HepG2 (cell line): ENCODE results near the gene NENF. TPM values are rescaled to one million over a fixed set of nuclear protein-coding genes. Genes with fewer than 3 reads are reported as not detected.
A peak's percentile ranks its signal among the peaks of the same experiment; 100 is the strongest.

Experiments
- ATF5 ChIP-seq: sonication (generic); formaldehyde crosslinking; IDR thresholded peaks from 2 replicates; pipeline ENCODE4 v1.4.0; 2020; ENCODE audit warnings: mild to moderate bottlenecking, low read depth, missing genetic modification reagents
- ETV6 ChIP-seq: sonication (generic); formaldehyde crosslinking; conservative IDR thresholded peaks from 2 replicates; pipeline ENCODE4 v1.4.0; 2020; ENCODE audit warnings: missing genetic modification reagents
- HOXD1 ChIP-seq: sonication (generic); formaldehyde crosslinking; IDR thresholded peaks from 2 replicates; pipeline ENCODE4 v1.5.0; 2020; ENCODE audit warnings: missing genetic modification reagents
- RNF219 ChIP-seq: sonication (generic); formaldehyde crosslinking; IDR thresholded peaks from 2 replicates; pipeline ENCODE4 v1.5.0; 2020; ENCODE audit warnings: mild to moderate bottlenecking, missing genetic modification reagents
- SAFB2 ChIP-seq: sonication (generic); formaldehyde crosslinking; IDR thresholded peaks from 2 replicates; pipeline ENCODE4 v1.5.1; 2020; ENCODE audit warnings: missing genetic modification reagents, low read depth, mild to moderate bottlenecking, borderline replicate concordance
- SRSF4 ChIP-seq: fragments of 200-400 bp; formaldehyde crosslinking; IDR thresholded peaks from one replicate; pipeline ENCODE4 v1.6.1; 2018; ENCODE audit warnings: mild to moderate bottlenecking, low read depth, low read length, moderate library complexity; ENCODE audit not compliant: poor library complexity, severe bottlenecking
- THAP11 ChIP-seq: IDR thresholded peaks from 2 replicates; pipeline ENCODE4 v1.6.1; 2016; ENCODE audit warnings: missing biosample characterization, missing genetic modification reagents
- TOPORS ChIP-seq: sonication (generic); formaldehyde crosslinking; IDR thresholded peaks from 2 replicates; pipeline ENCODE4 v1.8.0; 2023; ENCODE audit warnings: mild to moderate bottlenecking, missing genetic modification reagents
- TP53 ChIP-seq: sonication (generic); formaldehyde crosslinking; conservative IDR thresholded peaks from 2 replicates; pipeline ENCODE4 v1.4.0; 2020; ENCODE audit warnings: missing genetic modification reagents
- UBTF ChIP-seq: sonication (generic); formaldehyde crosslinking; IDR thresholded peaks from 2 replicates; pipeline ENCODE4 v1.4.0; 2020; ENCODE audit warnings: mild to moderate bottlenecking, missing genetic modification reagents
- YEATS2 ChIP-seq: sonication (generic); formaldehyde crosslinking; IDR thresholded peaks from 2 replicates; pipeline ENCODE4 v1.4.0; 2020; ENCODE audit warnings: missing genetic modification reagents, borderline replicate concordance
- ZBTB46 ChIP-seq: sonication (generic); formaldehyde crosslinking; IDR thresholded peaks from 2 replicates; pipeline ENCODE4 v1.4.0; 2020; ENCODE audit warnings: mild to moderate bottlenecking, missing genetic modification reagents, borderline replicate concordance
- ZNF124 ChIP-seq: sonication (generic); formaldehyde crosslinking; IDR thresholded peaks from 2 replicates; pipeline ENCODE4 v1.4.0; 2020; ENCODE audit warnings: missing genetic modification reagents
- ZNF138 ChIP-seq: sonication (generic); formaldehyde crosslinking; IDR thresholded peaks from 2 replicates; pipeline ENCODE4 v1.5.0; 2020; ENCODE audit warnings: mild to moderate bottlenecking, low read depth, missing genetic modification reagents
- ZNF180 ChIP-seq: sonication (generic); formaldehyde crosslinking; IDR thresholded peaks from 2 replicates; pipeline ENCODE4 v1.4.0; 2020; ENCODE audit warnings: low read depth, missing genetic modification reagents, borderline replicate concordance
- ZNF333 ChIP-seq: sonication (generic); formaldehyde crosslinking; IDR thresholded peaks from 2 replicates; pipeline ENCODE4 v1.4.0; 2020; ENCODE audit warnings: mild to moderate bottlenecking, missing genetic modification reagents, borderline replicate concordance
- ZNF33A ChIP-seq: sonication (generic); formaldehyde crosslinking; IDR thresholded peaks from 2 replicates; pipeline ENCODE4 v1.5.1; 2020; ENCODE audit warnings: missing genetic modification reagents, mild to moderate bottlenecking, moderate library complexity, borderline replicate concordance
- ZNF44 ChIP-seq: sonication (generic); formaldehyde crosslinking; IDR thresholded peaks from 2 replicates; pipeline ENCODE4 v1.5.1; 2020; ENCODE audit warnings: mild to moderate bottlenecking, missing genetic modification reagents
- ZNF777 ChIP-seq: sonication (generic); formaldehyde crosslinking; IDR thresholded peaks from 2 replicates; pipeline ENCODE4 v1.4.0; 2020; ENCODE audit warnings: missing genetic modification reagents
- ZSCAN12 ChIP-seq: sonication (generic); formaldehyde crosslinking; IDR thresholded peaks from 2 replicates; pipeline ENCODE4 v1.9.0; 2021; ENCODE audit warnings: mild to moderate bottlenecking, missing genetic modification reagents
- polyA plus RNA-seq, 8 experiments: library from polyadenylated mRNA; depleted of rRNA in 3 of 8; stranded (reverse) in 7 of 8; unstranded in 1 of 8; fragments of >200 nt; fragmentation: Illumina TruSeq in 4 of 8; extraction: Trizol in 4 of 8; gene quantifications; 2 replicates each; pipeline versions ENCODE4 v1.2.1 to v1.2.3, GENCODE V29; 2011 to 2016; ENCODE audit warnings: low read depth in 4 of 8, missing spikeins in 1 of 8, mixed read lengths in 1 of 8; ENCODE audit not compliant: insufficient read depth in 1 of 8
- total RNA-seq, 5 experiments: library from RNA; depleted of rRNA; stranded (reverse); fragments of >200 nt; fragmentation: Illumina TruSeq; extraction: Trizol; gene quantifications; 2 replicates each; pipeline ENCODE4 v1.2.3, GENCODE V29; 2016; ENCODE audit warnings: low read depth in 1 of 5
- TF ChIP-seq, protein P1 (sequence below): sonication (generic); formaldehyde crosslinking; IDR thresholded peaks from 2 replicates; pipeline ENCODE4 v1.9.0; 2021; ENCODE audit warnings: missing genetic modification reagents, mild to moderate bottlenecking, borderline replicate concordance

NENF gene
- total and polyA plus RNA-seq, 2 of the 13 experiments (the other 11 are each of a cell fraction or from before 2014, with no cell fraction given) = 31.7 to 40.4 TPM

DNA sequence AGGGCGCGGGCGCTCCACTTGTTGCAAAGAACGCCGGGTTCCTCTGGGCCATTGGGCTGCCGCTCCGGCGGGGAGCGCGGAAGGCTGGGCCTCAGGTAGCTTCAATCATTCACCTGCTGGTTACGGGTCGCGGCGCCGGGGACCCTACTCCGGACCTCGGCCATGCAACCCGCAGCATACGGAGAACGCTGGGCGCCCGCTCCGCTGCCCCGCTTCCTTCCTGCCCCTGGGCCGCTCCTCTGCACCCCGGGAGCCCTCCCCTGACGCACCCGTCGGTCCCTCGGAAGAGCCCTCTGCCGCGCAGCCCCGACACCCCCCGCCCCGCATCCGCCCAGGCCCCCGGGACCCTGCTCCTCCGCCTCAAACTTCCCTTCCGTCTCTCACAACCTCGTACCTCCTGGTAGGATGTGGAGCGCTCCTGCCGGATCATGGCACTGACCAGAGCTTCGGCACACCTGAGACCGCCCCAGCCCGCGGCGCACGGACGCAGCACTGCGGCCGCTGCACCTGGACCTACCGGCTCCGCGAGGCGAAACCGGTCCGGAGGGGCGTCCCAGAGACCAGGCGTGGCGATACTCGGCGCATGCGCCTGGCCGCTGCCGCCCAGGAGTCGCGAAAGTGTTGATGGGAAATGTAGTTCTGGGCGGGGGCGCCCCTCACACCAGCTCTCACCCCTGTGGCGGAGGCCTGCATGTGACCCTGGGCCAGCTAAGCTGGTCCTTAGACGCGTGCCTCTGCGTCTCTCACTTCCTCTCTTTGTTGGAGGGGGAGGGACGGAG lies 18.2 kb upstream of the NENF start, which contains the start of gene PACC1 (continued):
- no peak for TF ChIP-seq SRSF4
- no peak for TF ChIP-seq RNF219 (CRISPR knock-in tag)
- TF ChIP-seq ETV6 (CRISPR knock-in tag) = no peak
- no peak for TF ChIP-seq SAFB2 (CRISPR knock-in tag)
- TF ChIP-seq ZNF33A (CRISPR knock-in tag) = no peak
- no peak for TF ChIP-seq ZBTB46
- no peak for TF ChIP-seq ZNF124 (CRISPR knock-in tag)
- TF ChIP-seq ATF5 = no peak; the same call in 1 of the 2 replicates
- TF ChIP-seq YEATS2 (CRISPR knock-in tag) = peak; percentile 25; the same call in 1 of the 2 replicates
- TF ChIP-seq UBTF (CRISPR knock-in tag) = peak; percentile 92
- TF ChIP-seq ZNF44 (CRISPR knock-in tag) = no peak
- no peak for TF ChIP-seq ZSCAN12 (CRISPR knock-in tag)
- TF ChIP-seq, protein P1, sequence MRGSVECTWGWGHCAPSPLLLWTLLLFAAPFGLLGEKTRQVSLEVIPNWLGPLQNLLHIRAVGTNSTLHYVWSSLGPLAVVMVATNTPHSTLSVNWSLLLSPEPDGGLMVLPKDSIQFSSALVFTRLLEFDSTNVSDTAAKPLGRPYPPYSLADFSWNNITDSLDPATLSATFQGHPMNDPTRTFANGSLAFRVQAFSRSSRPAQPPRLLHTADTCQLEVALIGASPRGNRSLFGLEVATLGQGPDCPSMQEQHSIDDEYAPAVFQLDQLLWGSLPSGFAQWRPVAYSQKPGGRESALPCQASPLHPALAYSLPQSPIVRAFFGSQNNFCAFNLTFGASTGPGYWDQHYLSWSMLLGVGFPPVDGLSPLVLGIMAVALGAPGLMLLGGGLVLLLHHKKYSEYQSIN = no peak
- TF ChIP-seq TOPORS (CRISPR knock-in tag) = no peak
- no peak for TF ChIP-seq HOXD1 (CRISPR knock-in tag)
- peak; percentile 99 for TF ChIP-seq THAP11
- TF ChIP-seq ZNF777 = peak; percentile 74; the same call in 1 of the 2 replicates
- no peak for TF ChIP-seq ZNF180 (CRISPR knock-in tag)
- TF ChIP-seq ZNF333 = peak; percentile 59; the same call in 1 of the 2 replicates
- TF ChIP-seq TP53 (CRISPR knock-in tag) = no peak
- TF ChIP-seq ZNF138 (CRISPR knock-in tag) = no peak
